Left renal cortex interstitium (tissue), 4 donors: ENCODE results near the gene IGFBP6. TPM values are rescaled to one million over a fixed set of nuclear protein-coding genes. Genes with fewer than 3 reads are reported as not detected.

Experiments used
- DNase-seq, 4 donors: peaks; one replicate each; pipeline ENCODE4 v3.0.0-alpha.2; 2013; ENCODE audit warnings: low read depth in 4 of 4, low spot score in 2 of 4, missing footprints in 1 of 4
- polyA plus RNA-seq, 4 donors: library from polyadenylated mRNA; unstranded; fragments of 120-200 nt; gene quantifications; one replicate each; pipeline ENCODE4 v1.2.1, GENCODE V29; 2013; ENCODE audit not compliant: insufficient read length in 4 of 4

IGFBP6 gene
- polyA plus RNA-seq, 4 donors = 11.2 to 22.5 (median 14.4) TPM

DNA sequence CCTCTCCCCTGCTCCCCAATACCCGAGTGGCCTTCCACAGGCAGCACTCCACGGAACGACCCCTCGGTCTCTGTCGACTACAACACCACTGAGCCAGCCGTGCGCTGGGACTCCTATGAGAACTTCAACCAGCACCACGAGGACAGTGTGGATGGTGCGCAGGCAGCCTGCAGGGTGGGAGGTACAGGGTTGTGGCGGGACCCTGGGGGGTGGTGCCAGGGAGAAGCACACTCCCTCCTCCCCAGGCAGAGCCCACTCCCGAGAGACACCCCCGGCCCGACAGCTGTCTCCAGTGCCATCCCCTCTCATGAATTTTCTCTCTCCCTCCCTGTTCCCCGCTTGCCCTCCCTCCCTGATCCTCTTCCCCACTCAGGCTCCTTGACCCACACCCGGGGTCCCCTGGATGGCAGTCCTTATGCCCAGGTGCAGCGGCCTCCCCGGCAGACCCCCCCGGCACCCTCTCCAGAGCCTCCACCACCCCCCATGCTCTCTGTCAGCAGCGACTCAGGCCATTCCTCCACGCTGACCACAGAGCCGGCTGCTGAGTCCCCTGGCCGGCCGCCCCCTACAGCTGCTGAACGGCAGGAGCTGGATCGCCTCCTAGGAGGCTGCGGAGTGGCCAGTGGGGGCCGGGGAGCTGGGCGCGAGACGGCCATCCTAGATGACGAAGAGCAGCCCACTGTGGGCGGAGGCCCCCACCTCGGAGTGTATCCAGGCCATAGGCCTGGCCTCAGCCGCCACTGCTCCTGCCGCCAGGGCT is 38.6 kb upstream of the IGFBP6 start:
- no peak for DNase-seq

DNA sequence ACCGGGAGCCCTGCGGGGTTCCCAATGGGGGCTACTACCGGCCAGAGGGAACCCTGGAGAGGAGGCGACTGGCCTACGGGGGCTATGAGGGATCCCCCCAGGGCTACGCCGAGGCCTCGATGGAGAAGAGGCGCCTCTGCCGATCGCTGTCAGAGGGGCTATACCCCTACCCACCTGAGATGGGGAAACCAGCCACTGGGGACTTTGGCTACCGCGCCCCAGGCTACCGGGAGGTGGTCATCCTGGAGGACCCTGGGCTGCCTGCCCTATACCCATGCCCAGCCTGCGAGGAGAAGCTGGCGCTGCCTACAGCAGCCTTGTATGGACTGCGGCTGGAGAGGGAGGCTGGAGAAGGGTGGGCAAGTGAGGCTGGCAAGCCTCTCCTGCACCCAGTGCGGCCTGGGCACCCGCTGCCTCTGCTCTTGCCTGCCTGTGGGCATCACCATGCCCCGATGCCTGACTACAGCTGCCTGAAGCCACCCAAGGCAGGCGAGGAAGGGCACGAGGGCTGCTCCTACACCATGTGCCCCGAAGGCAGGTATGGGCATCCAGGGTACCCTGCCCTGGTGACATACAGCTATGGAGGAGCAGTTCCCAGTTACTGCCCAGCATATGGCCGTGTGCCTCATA is 37.9 kb upstream of the IGFBP6 start:
- no peak for DNase-seq

DNA sequence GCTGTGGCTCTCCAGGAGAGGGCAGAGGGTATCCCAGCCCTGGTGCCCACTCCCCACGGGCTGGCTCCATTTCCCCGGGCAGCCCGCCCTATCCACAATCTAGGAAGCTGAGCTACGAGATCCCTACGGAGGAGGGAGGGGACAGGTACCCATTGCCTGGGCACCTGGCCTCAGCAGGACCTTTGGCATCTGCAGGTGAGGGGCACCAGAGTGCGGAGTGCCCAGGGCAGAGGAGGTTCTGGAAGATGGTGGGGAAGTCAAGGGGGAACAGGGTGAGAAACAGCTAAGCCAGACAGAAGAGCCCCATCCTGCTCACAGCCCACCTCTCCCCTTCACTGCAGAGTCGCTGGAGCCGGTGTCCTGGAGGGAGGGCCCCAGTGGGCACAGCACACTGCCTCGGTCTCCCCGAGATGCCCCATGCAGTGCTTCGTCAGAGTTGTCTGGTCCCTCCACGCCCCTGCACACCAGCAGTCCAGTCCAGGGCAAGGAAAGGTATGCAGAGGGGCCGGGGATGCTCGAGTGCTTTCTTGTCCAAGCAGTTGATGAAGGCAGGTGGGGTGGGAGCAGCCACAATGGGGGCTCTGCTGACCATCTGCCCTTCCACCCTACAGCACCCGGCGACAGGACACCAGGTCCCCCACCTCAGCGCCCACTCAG is 37.3 kb upstream of the IGFBP6 start:
- no peak for DNase-seq

DNA sequence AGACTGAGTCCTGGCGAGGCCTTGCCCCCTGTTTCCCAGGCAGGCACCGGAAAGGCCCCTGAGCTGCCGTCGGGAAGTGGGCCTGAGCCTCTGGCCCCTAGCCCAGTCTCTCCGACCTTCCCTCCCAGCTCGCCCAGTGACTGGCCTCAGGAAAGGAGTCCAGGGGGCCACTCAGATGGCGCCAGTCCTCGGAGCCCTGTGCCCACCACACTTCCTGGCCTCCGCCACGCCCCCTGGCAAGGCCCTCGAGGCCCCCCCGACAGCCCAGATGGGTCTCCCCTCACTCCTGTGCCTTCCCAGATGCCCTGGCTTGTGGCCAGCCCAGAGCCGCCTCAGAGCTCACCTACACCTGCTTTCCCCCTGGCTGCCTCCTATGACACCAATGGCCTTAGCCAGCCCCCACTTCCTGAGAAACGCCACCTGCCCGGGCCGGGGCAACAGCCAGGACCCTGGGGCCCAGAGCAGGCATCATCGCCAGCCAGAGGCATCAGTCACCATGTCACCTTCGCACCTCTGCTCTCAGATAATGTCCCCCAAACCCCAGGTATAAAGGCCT is 36.7 kb upstream of the IGFBP6 start:
- no peak for DNase-seq

DNA sequence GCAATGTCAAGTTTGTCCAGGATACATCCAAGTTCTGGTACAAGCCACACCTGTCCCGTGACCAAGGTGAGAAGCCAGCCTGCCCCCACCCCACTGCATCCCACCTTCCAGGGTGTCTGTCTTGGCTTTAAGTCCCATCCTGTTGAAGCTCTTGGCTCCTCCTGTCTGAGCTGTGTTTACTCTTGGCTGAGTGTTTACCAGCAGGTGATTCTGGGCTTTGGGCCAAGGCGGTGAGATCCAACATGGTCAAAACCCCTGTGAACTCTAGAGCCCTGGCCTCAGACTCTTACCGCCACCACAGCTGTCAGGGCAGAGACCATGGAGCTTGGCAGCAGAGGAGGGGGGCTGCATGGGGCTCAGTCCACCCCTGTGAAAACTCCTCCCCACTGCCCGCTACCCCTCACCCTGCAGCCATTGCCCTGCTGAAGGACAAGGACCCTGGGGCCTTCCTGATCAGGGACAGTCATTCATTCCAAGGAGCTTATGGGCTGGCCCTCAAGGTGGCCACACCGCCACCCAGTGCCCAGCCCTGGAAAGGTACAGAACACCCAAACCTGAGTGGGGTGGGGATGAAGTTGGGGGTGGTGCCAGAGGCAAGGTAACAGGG is 36.0 kb upstream of the IGFBP6 start:
- no peak for DNase-seq

DNA sequence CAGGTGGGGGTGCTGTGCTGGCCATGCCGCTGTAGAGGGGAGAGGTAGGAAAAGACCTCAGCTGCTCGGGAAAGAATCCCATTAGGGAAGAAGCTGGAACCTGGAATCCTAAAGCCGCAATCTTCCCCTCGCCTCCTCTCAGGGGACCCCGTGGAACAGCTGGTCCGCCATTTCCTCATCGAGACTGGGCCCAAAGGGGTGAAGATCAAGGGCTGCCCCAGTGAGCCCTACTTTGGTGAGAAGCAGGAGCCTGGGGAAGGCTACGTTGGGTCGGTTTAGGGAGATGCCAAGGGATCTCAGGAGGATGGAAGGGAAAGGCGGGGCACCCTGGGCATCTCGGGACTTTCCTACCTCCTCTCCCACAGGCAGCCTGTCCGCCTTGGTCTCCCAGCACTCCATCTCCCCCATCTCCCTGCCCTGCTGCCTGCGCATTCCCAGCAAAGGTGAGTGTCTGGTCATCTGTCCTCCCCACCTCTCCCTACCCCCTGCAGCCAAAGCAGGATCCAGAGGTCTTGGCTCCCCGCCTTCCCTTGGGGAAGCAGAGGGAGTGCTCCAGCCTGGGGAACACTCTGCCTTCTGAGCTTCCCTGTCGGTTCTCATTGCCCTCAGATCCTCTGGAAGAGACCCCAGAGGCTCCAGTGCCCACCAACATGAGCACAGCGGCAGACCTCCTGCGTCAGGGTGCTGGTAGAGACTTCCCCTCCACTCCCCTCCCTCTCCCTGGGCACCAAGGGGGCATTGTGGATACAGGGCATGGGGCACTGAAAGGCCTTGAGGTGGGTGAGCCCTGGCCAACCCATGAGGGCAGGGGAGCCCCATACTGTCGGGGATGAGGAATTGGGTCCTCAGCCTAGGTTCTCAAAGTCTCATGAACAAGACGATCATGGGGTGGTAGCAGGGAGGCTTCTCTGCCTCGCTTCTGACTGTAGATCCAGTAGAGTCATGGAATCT is 35.2 kb upstream of the IGFBP6 start:
- no peak for DNase-seq

DNA sequence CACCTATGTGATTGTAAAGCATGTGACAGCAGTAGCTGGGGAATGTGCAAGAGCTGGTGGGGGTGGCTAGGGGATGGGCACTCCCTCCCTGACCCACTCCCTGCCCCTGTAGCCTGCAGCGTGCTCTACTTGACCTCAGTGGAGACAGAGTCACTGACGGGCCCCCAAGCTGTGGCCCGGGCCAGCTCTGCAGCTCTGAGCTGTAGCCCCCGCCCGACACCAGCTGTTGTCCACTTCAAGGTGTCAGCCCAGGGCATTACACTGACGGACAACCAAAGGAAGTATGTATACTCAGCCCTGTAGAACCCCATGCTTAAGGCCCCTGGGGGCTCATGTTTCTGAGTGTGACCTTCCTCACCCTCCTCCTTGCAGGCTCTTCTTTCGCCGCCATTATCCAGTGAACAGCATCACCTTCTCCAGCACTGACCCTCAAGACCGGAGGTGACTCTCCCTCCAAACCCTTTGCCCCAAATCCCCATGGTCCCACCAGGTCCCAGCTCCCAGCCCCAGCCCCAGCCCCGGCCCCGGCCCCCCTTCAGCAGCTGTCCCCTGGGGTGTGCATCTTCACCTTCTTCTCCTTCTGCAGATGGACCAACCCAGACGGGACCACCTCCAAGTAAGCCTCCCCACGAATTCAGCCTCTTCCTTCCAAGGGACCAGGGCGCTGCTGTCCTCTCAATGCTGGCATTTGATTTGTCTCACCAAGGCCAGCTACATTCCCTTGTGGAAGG is 34.3 kb upstream of the IGFBP6 start:
- DNase-seq = no peak

DNA sequence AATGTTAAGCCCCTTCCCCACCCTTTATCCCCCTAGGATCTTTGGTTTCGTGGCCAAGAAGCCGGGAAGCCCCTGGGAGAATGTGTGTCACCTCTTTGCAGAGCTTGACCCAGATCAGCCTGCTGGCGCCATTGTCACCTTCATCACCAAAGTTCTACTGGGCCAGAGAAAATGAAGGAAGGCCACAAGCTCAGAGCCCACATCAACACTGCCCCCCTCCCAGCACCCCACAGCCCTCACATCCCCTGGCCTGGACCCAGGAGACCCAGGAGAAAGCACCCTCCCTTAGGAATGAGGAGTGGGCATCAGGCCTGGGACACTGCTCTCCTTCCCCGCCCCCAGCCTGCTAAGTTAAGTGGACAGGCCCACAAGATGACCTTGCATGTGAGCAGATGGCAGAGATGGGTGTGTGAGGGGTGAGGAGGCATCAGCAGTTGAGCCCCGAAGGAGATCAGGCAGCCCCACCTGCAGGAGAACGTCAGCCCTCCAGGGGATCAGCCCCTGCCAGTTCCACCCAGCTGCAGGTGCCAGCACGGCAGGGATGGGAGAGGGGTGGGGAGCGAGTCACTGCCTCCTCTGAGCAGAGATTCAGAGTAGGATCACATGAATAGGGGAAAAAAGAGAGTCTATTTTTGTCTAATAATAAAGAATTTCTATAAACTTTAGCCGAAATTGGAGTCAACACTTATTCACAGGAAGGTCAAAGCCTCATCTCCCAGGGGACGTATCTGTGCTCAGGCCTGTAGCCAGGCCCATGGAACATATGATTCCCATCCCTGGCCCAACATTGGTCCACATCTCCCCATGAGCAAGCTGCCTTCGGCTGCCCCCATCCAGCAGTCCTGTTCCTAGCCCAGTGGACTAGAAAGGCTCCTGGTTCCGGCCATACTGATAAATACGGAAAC is 33.5 kb upstream of the IGFBP6 start:
- no peak for DNase-seq

DNA sequence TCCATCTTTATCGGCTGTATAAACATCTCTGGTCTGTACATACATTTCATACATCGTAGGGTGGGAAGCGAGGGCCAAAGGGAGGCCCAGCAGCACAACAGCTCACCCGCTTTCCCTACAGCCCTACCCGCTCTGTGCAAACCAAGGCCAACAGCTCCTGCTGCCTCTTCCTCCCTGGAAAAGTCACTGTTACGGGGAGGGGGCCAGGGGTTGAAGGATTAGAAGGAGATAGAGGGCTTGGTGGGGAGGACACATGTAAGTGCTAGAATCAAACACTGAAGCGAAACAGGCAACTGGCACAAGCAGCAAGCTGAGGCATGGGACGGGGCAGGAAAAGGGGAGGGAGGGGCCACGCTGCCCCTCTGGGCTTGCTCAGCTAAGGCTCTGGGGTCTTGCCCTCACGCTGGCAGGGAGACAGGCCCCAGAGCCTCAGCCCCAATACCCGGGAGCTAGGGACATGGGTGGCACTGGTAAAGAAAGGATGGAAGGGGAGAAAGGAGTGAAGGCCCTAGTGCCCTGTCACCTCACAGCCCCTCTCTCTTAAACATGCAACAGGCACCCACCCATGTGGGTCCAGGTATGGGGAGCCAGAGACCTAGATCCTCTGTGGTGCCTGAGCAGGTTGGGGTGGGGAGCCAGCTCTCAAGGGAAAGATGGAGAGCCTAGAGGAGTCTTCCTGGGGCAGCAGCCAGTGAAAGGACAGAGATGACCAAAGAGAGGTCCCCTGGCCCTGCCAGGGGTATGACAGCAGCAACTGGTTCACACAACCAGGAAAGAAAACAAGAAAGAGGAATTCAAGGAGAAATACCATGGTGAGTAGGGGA is 32.6 kb upstream of the IGFBP6 start:
- DNase-seq = no peak

DNA sequence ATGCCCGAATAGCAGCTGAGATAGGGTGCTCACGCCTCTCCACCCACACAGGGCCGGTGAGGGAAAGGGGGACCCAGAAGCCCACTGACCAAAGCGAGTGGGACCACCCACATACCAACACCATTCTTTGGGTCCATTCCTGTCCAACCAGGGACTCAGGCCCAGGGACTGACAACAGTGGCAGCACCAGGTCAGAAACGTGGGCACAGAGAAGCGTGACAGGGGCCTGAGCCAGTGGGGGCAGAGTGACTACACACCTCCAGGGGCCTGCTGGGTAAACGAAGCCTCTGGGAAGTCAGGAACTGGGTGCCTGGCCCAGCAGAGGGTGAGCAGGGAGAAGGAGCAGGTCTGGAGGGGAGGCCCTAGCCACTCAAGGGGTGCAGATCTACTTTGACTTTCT is 32.0 kb upstream of the IGFBP6 start:
- DNase-seq = no peak

DNA sequence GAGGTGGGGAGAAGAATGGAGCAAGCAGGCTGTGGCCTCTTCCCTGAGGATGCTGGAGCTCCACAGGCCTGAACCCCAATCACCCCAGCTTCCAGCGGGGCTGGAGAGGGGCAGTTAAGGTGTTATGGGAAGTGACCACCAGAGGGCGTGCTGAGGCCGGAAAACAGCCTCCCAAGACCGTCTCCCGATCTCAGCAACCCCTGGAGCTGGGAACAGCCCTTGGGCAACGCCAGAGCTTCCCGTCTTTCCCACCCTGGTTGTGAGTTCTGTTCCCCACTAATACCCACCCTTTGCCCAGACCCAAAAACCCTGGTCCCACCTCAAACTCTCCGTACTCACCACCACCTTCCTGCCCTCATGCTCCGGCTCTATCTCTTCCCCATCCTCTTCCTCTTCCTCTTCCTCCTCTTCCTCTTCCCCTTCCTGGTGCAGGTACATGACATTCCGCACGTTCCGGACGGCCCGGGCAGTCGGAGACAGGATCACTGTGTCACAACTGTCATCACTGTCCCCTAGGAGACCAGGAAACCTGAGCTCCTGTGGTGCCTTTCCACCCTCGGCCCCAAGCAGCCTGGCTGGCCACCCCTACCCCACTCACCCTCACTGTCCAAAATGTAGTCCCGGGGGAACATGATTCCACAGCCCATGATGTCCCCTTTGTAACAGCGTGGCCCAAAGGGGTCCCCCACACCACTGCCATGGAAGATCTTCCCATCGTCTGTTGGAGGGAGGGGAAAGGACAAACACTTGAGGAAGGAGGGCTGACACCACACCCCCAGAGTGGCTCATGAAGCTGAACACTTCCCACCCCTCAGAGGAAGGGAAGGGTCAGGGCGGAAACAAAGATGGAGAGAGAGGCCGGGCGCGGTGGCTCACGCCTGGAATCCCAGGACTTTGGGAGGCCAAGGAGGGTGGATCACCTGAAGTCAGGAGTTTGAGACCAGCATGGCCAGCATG is 31.2 kb upstream of the IGFBP6 start:
- DNase-seq = no peak

DNA sequence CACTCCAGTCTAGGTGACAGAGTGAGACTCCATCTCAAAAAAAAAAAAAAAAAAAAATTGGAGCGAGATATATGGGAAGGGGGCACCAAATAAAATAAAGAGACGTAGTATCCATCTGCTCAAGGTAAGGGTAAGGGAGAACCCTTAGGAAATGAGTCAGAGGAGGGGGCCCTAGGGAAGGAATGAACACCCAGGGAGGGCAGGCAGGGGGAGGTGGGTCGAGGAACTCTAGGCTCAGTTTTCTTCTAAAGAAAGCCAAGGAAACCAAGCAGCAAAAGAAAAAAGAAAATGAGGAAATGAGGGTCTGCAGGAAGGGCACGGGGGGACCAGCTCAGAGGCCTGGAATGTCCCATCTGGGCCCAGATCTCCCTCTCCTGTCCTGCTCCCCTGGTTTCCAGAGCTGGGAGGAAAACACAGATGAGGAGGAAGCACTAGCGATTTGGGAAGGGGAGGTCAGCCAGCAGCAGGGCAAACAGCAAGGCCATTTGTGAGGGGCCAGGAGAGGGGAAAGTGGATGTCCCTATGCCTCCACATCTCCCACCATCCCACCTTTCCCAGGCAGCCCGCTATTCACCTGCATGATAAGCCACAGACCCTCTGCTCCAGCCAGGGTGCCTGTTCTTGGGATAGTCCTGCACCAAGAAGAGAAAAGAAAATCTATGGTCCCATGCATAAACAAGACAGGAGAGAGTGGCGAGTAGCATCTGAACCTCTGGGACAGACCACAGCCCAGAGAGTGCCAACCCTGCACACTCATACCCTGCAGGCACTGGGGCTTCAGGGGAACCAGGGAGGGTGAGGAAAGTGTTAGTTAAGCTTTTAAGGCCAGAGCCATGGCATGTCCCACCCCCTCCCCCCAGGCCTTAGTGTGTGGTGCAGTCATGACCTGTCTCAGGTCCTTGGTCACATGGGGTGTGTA is 30.1 kb upstream of the IGFBP6 start:
- no peak for DNase-seq

DNA sequence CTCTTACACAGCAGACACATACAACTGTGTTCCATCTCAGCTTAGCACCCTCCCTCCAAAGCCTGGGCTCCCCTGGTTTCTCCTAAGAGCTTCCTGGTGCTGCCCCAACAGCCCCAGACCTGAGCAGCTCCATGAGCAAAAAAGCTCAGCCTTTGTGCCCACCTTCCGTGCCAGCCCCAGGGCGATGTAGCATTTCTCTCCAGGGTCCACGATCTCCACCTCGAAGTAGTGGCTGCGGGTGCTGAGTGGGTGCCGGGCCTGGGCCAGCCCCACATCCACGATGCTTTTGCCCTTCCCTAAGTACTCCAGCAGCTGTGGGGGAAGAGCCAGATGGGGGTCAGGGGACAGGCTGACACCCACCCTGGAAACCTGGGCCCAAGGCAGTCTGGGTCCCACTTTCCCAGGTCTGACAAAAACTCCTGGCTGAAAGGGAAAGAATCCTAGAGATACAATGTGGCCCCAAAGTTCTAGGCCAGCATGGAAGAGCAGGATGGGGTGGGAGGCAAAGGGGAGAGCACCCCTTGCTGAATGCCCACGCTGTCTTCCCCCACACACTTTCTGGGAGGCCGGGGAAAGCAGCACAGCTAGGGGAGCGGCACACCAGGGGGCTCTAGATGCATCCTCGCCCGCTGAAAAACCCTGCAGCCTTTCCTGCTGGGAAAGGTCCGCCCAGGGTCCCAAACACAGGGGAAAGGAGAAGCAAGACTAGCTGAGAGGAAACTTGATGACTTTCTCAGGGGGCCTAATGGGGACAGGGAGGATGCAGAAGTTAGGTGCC is 29.3 kb upstream of the IGFBP6 start:
- no peak for DNase-seq

DNA sequence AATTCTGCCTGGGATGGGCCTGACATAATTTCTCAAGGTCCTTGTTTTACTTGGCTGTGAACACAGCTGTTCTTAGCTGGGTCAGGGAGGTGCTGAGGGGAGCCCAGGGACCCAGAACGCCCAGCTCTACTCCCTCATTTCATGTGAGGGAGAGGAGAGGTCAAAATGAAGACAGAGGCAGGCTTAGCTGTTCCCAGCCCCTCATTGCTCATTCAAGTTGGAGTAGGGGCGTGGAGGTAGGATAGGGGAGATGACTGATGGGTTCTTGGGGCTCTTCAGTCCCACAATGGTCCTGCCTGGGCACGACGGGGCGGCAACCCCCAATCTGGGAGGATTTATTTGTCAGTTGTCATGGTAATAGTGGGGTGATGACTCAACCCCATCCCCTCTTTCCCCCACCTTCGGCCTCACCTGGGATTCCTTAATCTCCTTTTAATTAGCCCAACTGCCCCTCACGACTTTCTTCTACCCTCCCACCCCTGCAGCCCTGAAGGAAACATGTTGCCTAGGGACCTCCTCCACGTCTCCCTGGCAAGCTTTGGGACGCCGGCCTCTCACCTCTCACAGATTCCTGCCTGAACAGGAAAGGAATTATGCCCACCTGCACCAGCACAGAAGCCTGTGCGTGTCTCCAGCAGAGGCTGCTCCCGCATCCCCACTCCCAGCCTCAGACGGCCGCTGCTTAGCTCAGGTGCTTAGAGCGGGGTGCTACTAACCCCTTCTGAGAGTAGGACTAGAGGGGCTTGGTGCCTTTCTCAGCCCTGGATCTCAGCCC is 28.5 kb upstream of the IGFBP6 start:
- DNase-seq = no peak
